ENCODE data around the gene PSMB7.

GRCh38 chr9:124392871-124393460 is 22.3 kb downstream of the PSMB7 start:
- TF ChIP-seq CTCF (IDR thresholded peaks at IDR 0.05) (peak in 1 of 2 donors; percentile 30), EP300 (IDR thresholded peaks at IDR 0.05) (no peak), POLR2A (IDR thresholded peaks at IDR 0.05) (no peak), POLR2AphosphoS5 (IDR thresholded peaks at IDR 0.05) (no peak)
